ENCODE results near the gene ACSL4. TPM values are rescaled to one million over a fixed set of nuclear protein-coding genes. Genes with fewer than 3 reads are reported as not detected.
"Not testable (repeated sequence)": the region's sequence is repeated elsewhere in the genome, so short reads cannot be mapped to it uniquely, and the experiment has no call there.

ACSL4 gene
- total RNA-seq, 1 donor = 171 TPM

DNA sequence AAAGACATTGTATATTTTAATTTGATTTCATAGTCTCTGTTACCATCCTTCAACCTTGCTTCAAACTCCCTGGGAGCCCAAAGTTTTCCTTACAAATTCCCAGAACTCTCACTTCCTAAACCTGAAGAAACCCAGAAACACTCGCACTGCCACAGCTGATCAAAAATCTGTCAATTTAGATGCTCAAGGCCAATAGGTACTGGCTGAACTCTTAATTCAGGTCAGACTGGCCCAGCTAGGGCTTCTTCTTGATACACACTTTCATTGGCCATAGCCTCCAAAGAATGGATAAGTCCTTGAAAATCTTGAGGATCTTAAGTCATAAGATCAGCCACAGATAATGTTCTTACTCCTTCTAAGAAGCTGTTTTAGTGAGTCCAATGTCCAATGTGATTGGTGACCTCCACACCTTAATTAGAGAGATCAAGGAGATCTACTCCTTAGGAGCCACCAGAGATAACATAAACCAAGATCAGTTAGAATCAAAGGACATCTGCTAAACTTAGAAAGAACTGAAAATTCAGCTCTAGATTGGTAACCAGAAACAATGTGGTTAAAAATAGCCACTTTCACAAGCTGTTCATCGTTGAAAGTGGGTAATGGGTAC, 51.5 kb downstream of the ACSL4 start:
- TF ChIP-seq, protein P1, sequence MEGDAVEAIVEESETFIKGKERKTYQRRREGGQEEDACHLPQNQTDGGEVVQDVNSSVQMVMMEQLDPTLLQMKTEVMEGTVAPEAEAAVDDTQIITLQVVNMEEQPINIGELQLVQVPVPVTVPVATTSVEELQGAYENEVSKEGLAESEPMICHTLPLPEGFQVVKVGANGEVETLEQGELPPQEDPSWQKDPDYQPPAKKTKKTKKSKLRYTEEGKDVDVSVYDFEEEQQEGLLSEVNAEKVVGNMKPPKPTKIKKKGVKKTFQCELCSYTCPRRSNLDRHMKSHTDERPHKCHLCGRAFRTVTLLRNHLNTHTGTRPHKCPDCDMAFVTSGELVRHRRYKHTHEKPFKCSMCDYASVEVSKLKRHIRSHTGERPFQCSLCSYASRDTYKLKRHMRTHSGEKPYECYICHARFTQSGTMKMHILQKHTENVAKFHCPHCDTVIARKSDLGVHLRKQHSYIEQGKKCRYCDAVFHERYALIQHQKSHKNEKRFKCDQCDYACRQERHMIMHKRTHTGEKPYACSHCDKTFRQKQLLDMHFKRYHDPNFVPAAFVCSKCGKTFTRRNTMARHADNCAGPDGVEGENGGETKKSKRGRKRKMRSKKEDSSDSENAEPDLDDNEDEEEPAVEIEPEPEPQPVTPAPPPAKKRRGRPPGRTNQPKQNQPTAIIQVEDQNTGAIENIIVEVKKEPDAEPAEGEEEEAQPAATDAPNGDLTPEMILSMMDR (IDR thresholded peaks at IDR 0.05; ENCODE audit: insufficient read depth, low read depth, low read length) = no peak
- no peak overlapping the region for H3K4me3 ChIP-seq (ENCODE audit: low read depth, low read length)
- DNase-seq (ENCODE audit: low read depth) = no peak

- no peak overlapping the region for H3K4me3 ChIP-seq (ENCODE audit: low read depth, low read length)
- TF ChIP-seq, protein P1 (IDR thresholded peaks at IDR 0.05; ENCODE audit: insufficient read depth, low read depth, low read length) = no peak
- peak; percentile 38 for DNase-seq (ENCODE audit: low read depth)
Observed at GRCh38 chrX:109679820-109680219, 53.2 kb downstream of the ACSL4 start.

DNA sequence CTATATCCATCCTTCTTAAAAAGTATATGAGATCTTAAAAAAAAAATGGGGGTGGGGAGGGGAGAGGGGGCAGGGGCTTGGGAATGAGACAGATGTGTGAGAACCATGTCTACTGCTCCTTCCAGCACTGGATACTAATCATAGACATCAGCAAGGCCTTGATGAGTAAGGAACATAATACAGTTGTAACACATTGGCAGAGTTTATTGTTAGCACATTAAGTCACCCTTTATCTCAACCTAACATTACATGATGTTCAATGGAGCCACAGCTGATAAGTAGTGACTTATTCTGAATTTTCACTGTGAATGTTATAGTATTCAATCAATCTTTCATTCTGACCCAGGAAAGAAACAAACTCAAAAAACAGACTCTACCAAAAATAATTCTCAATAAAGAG, 60.8 kb downstream of the ACSL4 start:
- TF ChIP-seq, protein P1 (IDR thresholded peaks at IDR 0.05; ENCODE audit: insufficient read depth, low read depth, low read length) = no peak
- DNase-seq (ENCODE audit: low read depth) = no peak
- no peak overlapping the region for H3K4me3 ChIP-seq (ENCODE audit: low read depth, low read length)

- not testable (repeated sequence) for H3K4me3 ChIP-seq (ENCODE audit: low read depth, low read length); DNase-seq (ENCODE audit: low read depth)
Observed at GRCh38 chrX:109671170-109671569, 61.9 kb downstream of the ACSL4 start.

- H3K4me3 ChIP-seq (ENCODE audit: low read depth, low read length) = no peak overlapping the region
- TF ChIP-seq, protein P1 (IDR thresholded peaks at IDR 0.05; ENCODE audit: insufficient read depth, low read depth, low read length) = no peak
- no peak for DNase-seq (ENCODE audit: low read depth)
Observed at GRCh38 chrX:109667986-109668385, 65.1 kb downstream of the ACSL4 start.

DNA sequence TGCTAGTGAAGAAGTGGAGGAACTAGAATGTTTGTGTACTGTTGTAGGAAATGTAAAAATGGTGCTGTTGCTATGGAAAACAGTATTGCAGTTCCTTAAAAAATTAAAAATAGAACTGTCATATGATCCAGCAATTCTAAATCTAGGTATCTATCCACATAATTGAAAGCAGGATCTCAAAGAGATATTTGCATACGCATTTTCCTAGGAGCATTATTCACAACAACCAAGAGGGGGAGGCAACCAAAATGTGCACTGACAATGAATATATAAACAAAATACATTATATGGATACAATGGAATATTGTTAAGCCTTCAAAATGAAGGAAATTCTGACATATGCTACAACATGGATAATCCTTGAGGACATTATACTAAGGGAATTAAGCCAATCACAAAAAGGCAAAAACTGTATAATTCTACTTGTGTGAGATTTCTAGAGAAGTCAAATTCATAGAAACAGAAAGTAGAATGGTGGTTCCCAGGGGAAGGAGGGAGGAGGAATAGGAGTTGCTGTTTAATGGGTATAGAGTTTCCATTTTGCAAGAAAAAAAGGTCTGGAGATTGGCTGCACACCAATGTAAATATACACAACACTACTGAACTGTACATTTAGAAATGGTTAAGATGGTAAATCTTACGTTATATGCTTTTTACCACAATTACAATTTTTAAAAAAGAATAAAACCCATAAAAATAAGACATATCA, 72.5 kb downstream of the ACSL4 start:
- DNase-seq (ENCODE audit: low read depth) = no peak

DNA sequence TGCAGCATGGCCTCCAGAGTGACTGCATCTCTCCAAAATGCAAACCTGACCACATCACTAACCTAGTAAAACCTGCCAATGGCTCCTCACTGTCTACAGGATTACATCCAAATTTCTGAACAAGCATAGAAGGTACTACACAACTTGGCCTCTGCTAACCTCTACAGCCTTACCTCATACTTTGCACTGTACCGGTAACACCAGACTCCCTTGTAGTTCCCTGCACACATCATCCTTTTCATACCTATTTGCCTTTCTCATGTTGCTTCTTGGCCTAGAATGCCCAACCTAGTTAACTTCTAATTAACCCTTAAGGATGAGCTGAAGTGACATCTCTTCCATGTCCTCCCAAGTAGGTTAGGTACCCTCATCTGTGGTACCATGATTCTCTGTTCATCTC, 74.7 kb downstream of the ACSL4 start:
- no peak overlapping the region for H3K4me3 ChIP-seq (ENCODE audit: low read depth, low read length)
- DNase-seq (ENCODE audit: low read depth) = no peak
- TF ChIP-seq, protein P1 (IDR thresholded peaks at IDR 0.05; ENCODE audit: insufficient read depth, low read depth, low read length) = no peak

More for the DNA sequence above, 72.5 kb downstream of the ACSL4 start:
- TF ChIP-seq, protein P1 (IDR thresholded peaks at IDR 0.05; ENCODE audit: insufficient read depth, low read depth, low read length) = no peak
- H3K4me3 ChIP-seq (ENCODE audit: low read depth, low read length) = no peak overlapping the region

- DNase-seq (ENCODE audit: low read depth) = not testable (repeated sequence)
Observed at GRCh38 chrX:109657364-109657763, 75.7 kb downstream of the ACSL4 start.

More at GRCh38 chrX:109657364-109657763, 75.7 kb downstream of the ACSL4 start:
- not testable (repeated sequence) for H3K4me3 ChIP-seq (ENCODE audit: low read depth, low read length)
